HepG2 (cell line): ENCODE data around the gene EIF5B. TPM values are rescaled to one million over a fixed set of nuclear protein-coding genes. Genes with fewer than 3 reads are reported as not detected.
A peak's percentile ranks its signal among the peaks of the same experiment; 100 is the strongest.

Experiments
- ATAC-seq: fragments of 200-7000 bp; cut with Tn5 transposase; 3 replicates; pipeline ENCODE4 v1.9.1; 2020; ENCODE audit warnings: mild to moderate bottlenecking, moderate library complexity
- BruUV-seq: library from RNA; stranded (reverse); fragments of 400-500 nt; replicated peaks from 2 replicates; lab custom pipeline; 2021; lab: Mats Ljungman, UMichigan
- CTCF ChIA-PET: fragments of 300-600 bp; formaldehyde crosslinking; extraction: SDS; loops from one replicate; lab custom pipeline; 2021; ENCODE audit warnings: low total read pairs, inconsistent platforms, low intra/inter-chr PET ratio; lab: Yijun Ruan, JAX
- POLR2A ChIA-PET: fragments of 350-600 bp; sonication (Branson Sonifier 250); formaldehyde crosslinking; loops from one replicate; lab custom pipeline; 2020; ENCODE audit warnings: antibody characterized with exemption, inconsistent platforms; lab: Yijun Ruan, JAX
- DNase-seq: peaks from one replicate; pipeline ENCODE4 v3.0.0-alpha.2; 2015; ENCODE audit warnings: low spot score
- FAIRE-seq: peaks from 3 replicates; lab custom pipeline; 2011; peaks lifted over from hg19 to GRCh38; lab: Jason Lieb, UNC
- H2AFZ ChIP-seq: one replicate; pipeline ENCODE4 v1.6.1; 2011; ENCODE audit warnings: low read length, inconsistent platforms
- H3K27ac ChIP-seq: fragments of 300-600 bp; 3 replicates; pipeline ENCODE4 v1.8.0; 2011; ENCODE audit warnings: mixed run types, mild to moderate bottlenecking, mixed read lengths, low read length, inconsistent platforms; ENCODE audit not compliant: insufficient read depth; ENCODE audit errors: extremely low read length
- H3K27me3 ChIP-seq, 2 experiments: fragments of 200-600 bp in 1 of 2; 2 replicates in 1 of 2; 3 replicates in 1 of 2; pipeline versions ENCODE4 v1.6.0 to v1.8.0; 2011; ENCODE audit warnings: low read length in 2 of 2, mild to moderate bottlenecking in 2 of 2, moderate library complexity in 2 of 2, inconsistent platforms in 1 of 2; ENCODE audit not compliant: insufficient read depth in 2 of 2, control insufficient read depth in 1 of 2
- H3K36me3 ChIP-seq, 2 experiments: fragments of 200-600 bp in 1 of 2; replicated peaks in 1 of 2; 2 replicates in 1 of 2; 3 replicates in 1 of 2; pipeline versions ENCODE4 v1.5.1 to v1.8.0; 2011; ENCODE audit warnings: low read length in 2 of 2, inconsistent platforms in 1 of 2; ENCODE audit not compliant: insufficient read depth in 2 of 2, control insufficient read depth in 1 of 2
- H3K4me1 ChIP-seq: 2 replicates; pipeline ENCODE4 v1.5.1; 2012; ENCODE audit warnings: low read length, inconsistent platforms; ENCODE audit not compliant: insufficient read depth
- H3K4me2 ChIP-seq: 2 replicates; pipeline ENCODE4 v1.6.0; 2011; ENCODE audit warnings: low read depth, low read length, inconsistent platforms
- H3K4me3 ChIP-seq, 3 experiments: fragments of 200-600 bp in 1 of 3; sonication (generic), shearing (Covaris generic) in 1 of 3; replicated peaks in 1 of 3; 2 replicates each; pipeline ENCODE4 v1.5.1; 2011 to 2016; ENCODE audit warnings: low read length in 3 of 3, inconsistent platforms in 2 of 3, low read depth in 2 of 3, mild to moderate bottlenecking in 2 of 3, control low read depth in 1 of 3, mixed read lengths in 1 of 3; ENCODE audit not compliant: insufficient read depth in 1 of 3
- H3K79me2 ChIP-seq: one replicate; pipeline ENCODE4 v1.6.1; 2011; ENCODE audit warnings: low read length, inconsistent platforms; ENCODE audit not compliant: insufficient read depth
- H3K9ac ChIP-seq: 2 replicates; pipeline ENCODE4 v1.6.0; 2011; ENCODE audit warnings: mild to moderate bottlenecking, low read depth, low read length, inconsistent platforms; ENCODE audit not compliant: insufficient read depth
- H3K9me3 ChIP-seq: 2 replicates; pipeline ENCODE4 v1.5.1; 2012; ENCODE audit warnings: mild to moderate bottlenecking, low read length
- H4K20me1 ChIP-seq: 2 replicates; pipeline ENCODE4 v1.6.0; 2011; ENCODE audit warnings: inconsistent platforms, mild to moderate bottlenecking, low read length, moderate library complexity; ENCODE audit not compliant: insufficient read depth
- ATF3 ChIP-seq: sonication (generic); formaldehyde crosslinking; IDR thresholded peaks from 2 replicates; pipeline ENCODE4 v1.4.0; 2020; ENCODE audit warnings: missing genetic modification reagents
- CREBL2 ChIP-seq: sonication (generic); formaldehyde crosslinking; IDR thresholded peaks from 2 replicates; pipeline ENCODE4 v1.8.1; 2023; ENCODE audit warnings: missing genetic modification reagents, mild to moderate bottlenecking, borderline replicate concordance
- HNF1B ChIP-seq: sonication (generic); formaldehyde crosslinking; IDR thresholded peaks from 2 replicates; pipeline ENCODE4 v1.5.1; 2020; ENCODE audit warnings: mild to moderate bottlenecking, moderate library complexity, missing genetic modification reagents
- MTF1 ChIP-seq: sonication (generic); formaldehyde crosslinking; IDR thresholded peaks from 2 replicates; pipeline ENCODE4 v1.5.0; 2020; ENCODE audit warnings: missing genetic modification reagents
- STAT5B ChIP-seq: sonication (generic); formaldehyde crosslinking; IDR thresholded peaks from 2 replicates; pipeline ENCODE4 v1.4.0; 2020; ENCODE audit warnings: missing genetic modification reagents
- THAP7 ChIP-seq: sonication (generic); formaldehyde crosslinking; IDR thresholded peaks from 2 replicates; pipeline ENCODE4 v1.8.1; 2023; ENCODE audit warnings: mild to moderate bottlenecking, missing genetic modification reagents
- XBP1 ChIP-seq: sonication (generic); formaldehyde crosslinking; IDR thresholded peaks from 2 replicates; pipeline ENCODE4 v1.5.0; 2020; ENCODE audit warnings: missing genetic modification reagents
- ZNF333 ChIP-seq: sonication (generic); formaldehyde crosslinking; IDR thresholded peaks from 2 replicates; pipeline ENCODE4 v1.4.0; 2020; ENCODE audit warnings: mild to moderate bottlenecking, missing genetic modification reagents, borderline replicate concordance
- ZNF414 ChIP-seq: sonication (generic); formaldehyde crosslinking; IDR thresholded peaks from 2 replicates; pipeline ENCODE4 v1.5.0; 2020; ENCODE audit warnings: missing genetic modification reagents
- ZNF710 ChIP-seq: sonication (generic); formaldehyde crosslinking; IDR thresholded peaks from 2 replicates; pipeline ENCODE4 v1.5.0; 2020; ENCODE audit warnings: mild to moderate bottlenecking, missing genetic modification reagents, borderline replicate concordance
- WGBS: methylation state at CpG from one replicate; pipeline ENCODE4 v1.1.6; 2017; ENCODE audit warnings: low lambda C conversion rate; 5-methylcytosine and 5-hydroxymethylcytosine counted together
- in situ Hi-C: cut with HindIII; loops from 2 replicates; pipeline ENCODE4 v1.10.0; 2017; ENCODE audit warnings: low pct_unique_long_range_greater_than_20kb; ENCODE audit not compliant: extremely low pct_ligation_motif_present
- intact Hi-C: fragments of 100-400 bp; cut with micrococcal nuclease; formaldehyde crosslinking; loops from one replicate; pipeline ENCODE4 v1.10.0; 2022; ENCODE audit not compliant: unreplicated experiment
- polyA plus RNA-seq, 8 experiments: library from polyadenylated mRNA; depleted of rRNA in 3 of 8; stranded (reverse) in 7 of 8; unstranded in 1 of 8; fragments of >200 nt; fragmentation: Illumina TruSeq in 4 of 8; extraction: Trizol in 4 of 8; gene quantifications; 2 replicates each; pipeline versions ENCODE4 v1.2.1 to v1.2.3, GENCODE V29; 2011 to 2016; ENCODE audit warnings: low read depth in 4 of 8, missing spikeins in 1 of 8, mixed read lengths in 1 of 8; ENCODE audit not compliant: insufficient read depth in 1 of 8
- total RNA-seq, 5 experiments: library from RNA; depleted of rRNA; stranded (reverse); fragments of >200 nt; fragmentation: Illumina TruSeq; extraction: Trizol; gene quantifications; 2 replicates each; pipeline ENCODE4 v1.2.3, GENCODE V29; 2016; ENCODE audit warnings: low read depth in 1 of 5

The EIF5B gene
- total and polyA plus RNA-seq, 2 of the 13 experiments (the other 11 are each of a cell fraction or from before 2014, with no cell fraction given), result 8.8 to 32.1 TPM

GRCh38 chr2:99431587-99432275 lies 94.5 kb downstream of the EIF5B start:
- Histone ChIP-seq H3K36me3 (peaks cover 18 to 73% of the 10 kb centered on the region in 2 experiments), H3K27ac (no peak overlapping the region), H3K9ac (no peak overlapping the region), H3K4me3 (no peak overlapping the region), H3K4me1 (no peaks in the 10 kb centered on the region), H3K9me3 (no peaks in the 10 kb centered on the region), H3K4me2 (no peak overlapping the region), H4K20me1 (no peaks in the 10 kb centered on the region), H2AFZ (no peak overlapping the region), H3K79me2 (no peaks in the 10 kb centered on the region), H3K27me3 (no peaks in the 10 kb centered on the region)
- intact Hi-C loops (loop anchor here (5.0 kb wide), 1 partner anchor 1086 kb away; no protein-coding TSS in a partner anchor), in situ Hi-C loops (no loop called here)
- no TSS peak for BruUV-seq
- 96% methylated on average over 12 of the region's 12 CpGs for WGBS
- ATAC-seq (peak; percentile 57; the same call in 2 of the 3 replicates), FAIRE-seq (no peak), DNase-seq (no peak)
- POLR2A ChIA-PET, result no interaction called here
- CTCF ChIA-PET, result interaction anchor here (0.6 kb wide), 1 partner anchor 106 kb away, joined by 3 read pairs; no protein-coding TSS in a partner anchor
- TF ChIP-seq ZNF333 (CRISPR knock-in tag) (no peak), HNF1B (no peak), ATF3 (CRISPR knock-in tag) (no peak), ZNF414 (no peak), STAT5B (CRISPR knock-in tag) (no peak), CREBL2 (CRISPR knock-in tag) (no peak), XBP1 (CRISPR knock-in tag) (no peak), THAP7 (CRISPR knock-in tag) (no peak), MTF1 (CRISPR knock-in tag) (no peak), ZNF710 (CRISPR knock-in tag) (no peak)
